Adipose tissue (tissue), 3 donors: ENCODE measurements around the gene THSD4. TPM values are rescaled to one million over a fixed set of nuclear protein-coding genes. Genes with fewer than 3 reads are reported as not detected.
A peak's percentile ranks its signal among the peaks of the same experiment; 100 is the strongest.

Experiments used
- H3K27ac ChIP-seq: one replicate; pipeline ENCODE4 v1.5.1; 2013; ENCODE audit warnings: low read depth, low read length
- WGBS, 3 donors: extraction: QIAGEN DNeasy Blood & Tissue Kit; methylation state at CpG; one replicate each; pipeline ENCODE4 v1.1.7; 2013; 5-methylcytosine and 5-hydroxymethylcytosine counted together
- polyA plus RNA-seq, 3 donors: library from polyadenylated mRNA; stranded (reverse); fragments of 200-250 nt; gene quantifications; one replicate each; pipeline ENCODE4 v1.2.3, GENCODE V29; 2013
- donor health status: healthy with polysubstance abuse.
- donor health status: Bipolar disorder and iron deficiency.
- donor health status: healthy.

THSD4 gene
- polyA plus RNA-seq, 3 donors, result 1.6 to 3.1 (median 2.4) TPM

GRCh38 chr15:71813723-71814470, 698.6 kb downstream of the THSD4 start:
- H3K27ac ChIP-seq, result no peak overlapping the region
- 79 to 89% (median 85%) methylated on average over 9 of the region's 9 CpGs for WGBS, 3 donors

GRCh38 chr15:71815301-71815700, 700.0 kb downstream of the THSD4 start:
- WGBS, 3 donors, result 93 to 94% (median 94%) methylated on average over 3 of the region's 3 CpGs
- no peak overlapping the region for H3K27ac ChIP-seq

- H3K27ac ChIP-seq, result no peak overlapping the region
- WGBS, 3 donors, result 95 to 96% (median 95%) methylated on average over 13 of the region's 13 CpGs
Measured at GRCh38 chr15:71817351-71817750, 702.1 kb downstream of the THSD4 start.

GRCh38 chr15:71820127-71820526, 704.9 kb downstream of the THSD4 start:
- 90 to 100% (median 100%) methylated on average over 1 of the region's 1 CpG for WGBS, 3 donors
- H3K27ac ChIP-seq, result no peak overlapping the region

- 83 to 93% (median 91%) methylated on average over 5 of the region's 5 CpGs for WGBS, 3 donors
- no peak overlapping the region for H3K27ac ChIP-seq
Measured at GRCh38 chr15:71821547-71822129, 706.4 kb downstream of the THSD4 start.

- no peak overlapping the region for H3K27ac ChIP-seq
- 88 to 95% (median 93%) methylated on average over 3 of the region's 3 CpGs for WGBS, 3 donors
Measured at GRCh38 chr15:71822890-71823630, 707.8 kb downstream of the THSD4 start.

- H3K27ac ChIP-seq, result no peak overlapping the region
- 72 to 85% (median 73%) methylated on average over 3 of the region's 3 CpGs for WGBS, 3 donors
Measured at GRCh38 chr15:71823801-71824200, 708.5 kb downstream of the THSD4 start.

GRCh38 chr15:71825021-71825730, 709.9 kb downstream of the THSD4 start:
- WGBS, 3 donors, result 92 to 95% (median 95%) methylated on average over 4 of the region's 4 CpGs
- no peak overlapping the region for H3K27ac ChIP-seq

- WGBS, 3 donors, result 85 to 95% (median 91%) methylated on average over 5 of the region's 5 CpGs
- H3K27ac ChIP-seq, result peak overlapping the region; percentile 13
Measured at GRCh38 chr15:71826196-71826595, 710.9 kb downstream of the THSD4 start.

- H3K27ac ChIP-seq, result no peak overlapping the region
- whole genome bisulfite sequencing, 3 donors, result 93 to 100% (median 96%) methylated on average over 2 of the region's 2 CpGs
Measured at GRCh38 chr15:71830981-71831380, 715.7 kb downstream of the THSD4 start.

Other genes with a start within 250 kb of the THSD4 start
- 1 to 10 TPM in 2 of 3 donors, under 1 TPM in 1; 0.74 to 1.5 (median 1.1) TPM for gene THAP10, start 223.0 kb upstream of the THSD4 start, polyA plus RNA-seq
- gene LRRC49, start 222.6 kb upstream of the THSD4 start, polyA plus RNA-seq, result 1 to 10 TPM in 2 of 3 donors, under 1 TPM in 1; 0.90 to 6.9 (median 2.1) TPM